ENCODE measurements around the gene MUCL3.

Gene MUCL3

DNA sequence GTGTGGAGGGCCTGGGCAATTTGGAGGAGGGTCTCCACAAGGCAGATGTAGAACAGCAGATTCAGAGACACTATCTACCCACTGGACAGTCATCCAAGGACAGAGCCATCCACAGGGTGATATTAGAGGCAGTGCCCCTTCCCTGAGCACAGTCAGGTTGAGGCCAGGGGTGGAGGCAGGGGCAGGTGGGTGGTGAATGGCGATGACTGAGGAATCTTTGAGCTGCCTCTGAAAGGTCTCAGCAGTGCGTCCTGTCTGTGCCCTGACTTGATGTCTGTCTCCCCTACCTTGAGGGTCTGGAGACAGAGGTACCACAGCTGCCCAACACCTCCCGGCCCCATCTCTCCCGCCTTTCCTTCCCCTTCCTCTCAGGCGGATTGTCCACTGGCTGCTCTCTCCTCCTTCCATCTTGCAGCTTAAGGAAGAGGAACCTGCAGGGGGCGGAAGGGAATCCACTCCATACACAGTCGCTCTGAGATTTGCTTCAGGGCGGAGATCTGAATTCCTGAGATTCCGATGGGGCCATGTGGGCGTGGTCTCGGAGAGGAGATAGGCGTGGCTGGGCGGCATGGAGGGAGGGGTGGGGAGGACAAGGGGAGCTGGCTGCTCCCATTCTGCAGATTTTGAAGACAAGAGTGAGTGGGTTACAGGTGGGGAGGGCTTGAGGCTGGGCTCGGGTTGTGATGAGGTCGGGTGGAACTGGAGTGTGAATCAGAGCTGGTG lies 1.7 kb downstream of the MUCL3 start:
- DNase-seq, result no peak

DNA sequence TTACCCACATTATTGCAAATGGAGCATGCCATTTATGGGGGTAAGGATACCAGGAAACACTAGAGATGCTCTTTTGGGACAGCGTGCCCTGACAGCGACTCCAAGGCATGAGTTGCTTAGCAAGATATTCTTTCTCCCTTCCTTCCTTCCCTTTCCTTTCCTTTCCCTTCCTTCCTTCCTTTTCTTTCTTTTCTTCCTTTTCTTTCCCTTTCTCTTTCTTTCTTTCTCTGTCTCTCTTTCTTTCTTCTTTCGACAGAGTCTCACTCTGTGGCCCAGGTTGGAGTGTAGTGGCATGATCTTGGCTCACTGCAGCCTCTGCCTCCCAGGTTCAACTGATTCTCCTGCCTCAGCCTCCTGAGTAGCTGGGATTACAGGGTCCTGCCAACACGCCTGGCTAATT lies 3.3 kb downstream of the MUCL3 start:
- no peak for DNase-seq

DNA sequence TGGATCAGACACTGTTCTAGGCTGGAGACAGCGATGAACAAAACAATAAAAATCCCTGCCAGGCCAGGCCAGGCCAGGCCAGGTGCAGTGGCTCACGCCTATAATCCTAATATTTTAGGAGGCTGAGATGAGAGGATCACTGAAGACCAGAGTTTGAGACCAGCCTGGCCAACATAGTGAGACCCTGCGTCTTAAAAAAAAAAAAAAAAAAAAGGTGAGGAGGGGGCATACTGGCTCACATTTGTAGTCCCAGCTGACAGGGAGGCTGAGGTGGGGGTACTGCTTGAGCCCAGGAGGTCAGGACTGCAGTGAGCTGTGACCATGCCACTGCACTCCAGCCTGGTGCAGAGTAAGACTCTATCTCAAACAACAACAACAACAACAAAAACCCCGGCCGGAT lies 4.5 kb downstream of the MUCL3 start:
- DNase-seq, result no peak

DNA sequence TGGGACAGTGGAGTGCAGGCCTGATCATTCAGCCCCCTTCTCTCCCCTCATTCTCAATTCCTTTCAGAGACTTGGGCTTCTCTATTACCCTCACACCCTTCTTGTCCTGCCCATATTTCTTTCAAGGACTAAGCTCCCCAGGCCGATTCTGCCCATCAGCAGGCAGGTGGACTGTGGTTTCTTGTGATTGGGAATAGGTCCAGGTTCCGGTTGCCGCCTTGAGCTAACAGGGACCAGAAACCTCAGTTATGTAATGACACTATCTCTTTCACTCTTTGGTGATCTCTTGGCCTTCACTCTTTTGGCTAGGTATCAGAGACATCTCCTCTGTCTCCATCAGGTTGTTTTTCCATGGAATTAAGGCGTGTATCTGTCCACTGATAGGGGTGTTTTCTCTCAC lies 6.5 kb downstream of the MUCL3 start:
- DNase-seq, result no peak

DNA sequence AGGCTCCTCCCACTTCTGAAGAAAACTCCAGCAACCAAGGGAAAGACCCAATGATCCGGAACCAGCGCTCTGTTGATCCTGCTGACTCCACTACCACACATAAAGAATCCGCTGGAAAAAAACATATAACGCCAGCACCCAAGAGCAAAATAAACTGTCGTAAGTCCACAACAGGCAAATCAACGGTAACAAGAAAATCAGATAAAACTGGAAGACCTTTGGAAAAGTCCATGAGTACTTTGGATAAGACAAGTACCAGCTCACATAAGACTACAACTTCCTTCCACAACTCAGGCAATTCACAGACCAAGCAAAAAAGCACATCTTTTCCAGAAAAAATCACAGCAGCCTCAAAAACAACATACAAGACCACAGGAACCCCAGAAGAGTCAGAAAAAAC lies 8.0 kb downstream of the MUCL3 start:
- no peak for DNase-seq

DNA sequence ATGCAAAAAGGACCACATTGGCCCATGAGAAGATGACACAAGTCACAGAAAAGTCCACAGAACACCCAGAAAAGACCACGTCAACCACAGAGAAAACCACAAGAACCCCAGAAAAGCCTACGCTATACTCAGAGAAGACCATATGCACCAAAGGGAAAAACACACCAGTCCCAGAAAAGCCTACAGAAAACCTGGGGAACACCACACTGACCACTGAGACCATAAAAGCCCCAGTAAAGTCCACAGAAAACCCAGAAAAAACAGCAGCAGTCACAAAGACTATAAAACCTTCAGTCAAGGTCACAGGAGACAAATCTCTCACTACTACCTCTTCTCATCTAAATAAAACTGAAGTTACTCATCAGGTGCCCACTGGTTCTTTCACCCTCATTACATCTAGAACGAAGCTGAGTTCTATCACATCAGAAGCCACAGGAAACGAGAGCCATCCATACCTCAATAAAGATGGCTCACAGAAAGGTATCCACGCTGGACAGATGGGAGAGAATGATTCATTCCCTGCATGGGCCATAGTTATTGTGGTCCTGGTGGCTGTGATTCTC lies 11.2 kb downstream of the MUCL3 start:
- DNase-seq, result no peak

DNA sequence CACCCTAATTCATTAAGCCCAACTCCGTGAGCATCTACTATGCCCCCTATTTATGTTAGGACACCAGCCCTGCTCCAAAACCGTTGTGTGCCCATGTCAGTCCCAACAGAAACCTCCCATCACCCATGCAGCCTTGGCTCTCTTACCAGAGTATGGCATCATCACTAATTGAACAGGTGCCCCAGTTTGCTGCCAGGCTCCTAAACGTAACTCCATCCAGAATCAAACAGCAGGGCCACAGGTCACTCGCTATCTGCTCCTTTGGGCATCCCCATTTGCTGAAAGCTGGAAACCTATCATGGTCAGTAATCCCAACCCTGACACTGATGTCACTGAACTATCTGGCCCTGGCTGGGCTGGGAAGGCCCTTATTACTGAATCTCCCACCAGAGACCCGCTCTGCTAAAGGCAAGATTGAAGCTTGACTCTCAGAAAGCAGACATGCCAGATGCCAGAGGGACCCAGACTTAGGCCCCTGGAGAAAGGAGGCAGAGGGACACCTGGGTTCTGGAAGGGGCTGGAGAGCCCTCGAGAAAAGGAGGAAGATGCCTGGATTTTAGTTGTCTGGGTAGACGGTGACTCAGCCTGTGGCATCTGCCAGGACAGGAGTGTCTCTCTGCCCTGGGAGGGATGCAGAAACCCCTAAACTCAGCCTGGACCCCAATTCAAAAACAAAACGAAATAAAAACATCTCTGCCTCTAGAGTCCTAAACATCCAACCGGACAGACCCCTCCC lies 14.0 kb downstream of the MUCL3 start:
- DNase-seq, result no peak

DNA sequence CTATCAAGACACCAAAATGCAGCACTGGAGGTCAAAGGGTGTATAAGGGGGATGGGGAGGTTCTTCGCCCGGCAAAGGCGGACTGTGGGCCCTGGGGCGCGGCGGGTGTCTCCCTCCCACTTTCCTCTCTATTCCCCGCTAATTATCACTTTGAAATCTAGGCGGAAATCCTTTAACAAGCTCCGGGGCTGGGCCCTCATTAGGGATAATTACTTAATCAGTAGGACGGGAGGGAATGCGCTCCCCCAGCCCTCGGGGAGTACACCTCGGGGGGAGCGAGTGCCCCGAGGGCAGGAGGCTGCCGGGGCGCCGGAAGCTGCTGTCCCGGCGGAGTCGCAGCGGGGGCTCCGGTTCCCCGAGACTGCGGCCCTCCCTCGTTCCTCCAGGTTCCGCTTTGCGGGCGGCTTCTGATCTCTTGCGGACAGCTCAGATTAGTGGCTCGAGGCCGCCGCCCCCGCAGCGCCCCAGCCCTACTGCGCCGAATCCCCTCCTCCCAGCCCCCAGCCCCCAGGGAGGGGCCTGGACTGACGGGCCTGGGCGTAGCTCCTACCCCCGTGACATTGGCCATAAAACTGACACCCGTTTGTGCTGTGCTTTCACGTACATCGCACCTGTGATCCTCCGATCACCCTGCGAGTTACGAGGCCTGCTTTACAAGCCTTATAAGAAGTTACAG lies 14.7 kb downstream of the MUCL3 start:
- peak; percentile 63 to 77 for DNase-seq

DNA sequence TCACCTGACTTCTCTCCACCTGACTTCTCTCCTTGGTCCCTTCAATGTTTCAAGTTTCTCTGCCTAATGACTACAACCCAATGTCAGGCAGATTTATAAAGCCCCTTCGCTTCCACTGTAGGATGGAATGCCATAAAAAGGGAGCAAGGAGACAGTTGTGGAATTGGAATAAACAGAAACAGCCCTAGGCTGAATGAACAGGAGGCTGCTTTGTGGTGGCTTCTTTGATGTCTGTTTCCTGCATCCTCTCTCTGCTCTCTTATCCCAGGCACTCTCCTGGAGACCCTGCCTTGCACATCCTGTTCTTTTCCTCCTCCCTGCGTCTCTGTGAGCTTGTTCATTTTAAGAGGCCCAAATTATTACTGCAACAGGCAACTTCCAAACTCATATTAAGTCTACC lies 16.9 kb downstream of the MUCL3 start:
- no peak for DNase-seq

DNA sequence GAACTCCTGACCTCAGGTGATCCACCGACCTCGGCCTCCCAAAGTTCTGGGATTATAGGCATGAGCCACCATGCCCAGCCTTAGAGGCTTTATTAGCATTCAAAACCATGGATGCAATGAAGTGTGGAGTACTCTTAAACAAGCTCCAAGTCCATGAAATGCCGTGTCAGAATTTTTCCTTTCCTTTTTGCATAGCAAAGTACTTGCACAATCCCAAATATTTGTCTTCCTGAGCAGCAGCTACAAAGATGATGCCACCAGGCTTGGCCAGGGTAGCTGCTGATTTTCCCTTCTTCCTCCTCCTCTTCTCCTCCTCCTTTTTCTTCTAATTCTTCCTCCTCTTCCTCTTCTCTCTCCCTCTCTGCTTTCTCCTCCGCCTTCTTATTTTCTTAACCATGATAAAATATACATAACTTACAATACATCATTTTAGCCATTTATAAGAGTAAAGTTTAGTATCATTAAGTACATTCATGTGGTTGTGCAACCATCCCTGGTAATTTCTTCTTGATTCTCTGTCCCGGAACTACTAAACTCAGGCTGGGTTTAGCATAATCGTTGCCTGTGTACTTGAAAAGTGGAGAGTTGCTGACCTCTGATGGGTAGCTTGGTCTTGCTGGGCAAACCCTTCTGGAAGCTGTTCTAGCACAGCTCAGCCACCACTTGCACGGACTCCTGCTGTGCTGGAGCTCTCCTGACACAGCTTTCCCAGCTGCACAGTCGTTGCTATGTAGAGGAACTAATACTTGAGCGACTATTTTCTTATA lies 20.3 kb downstream of the MUCL3 start:
- DNase-seq, result no peak

DNA sequence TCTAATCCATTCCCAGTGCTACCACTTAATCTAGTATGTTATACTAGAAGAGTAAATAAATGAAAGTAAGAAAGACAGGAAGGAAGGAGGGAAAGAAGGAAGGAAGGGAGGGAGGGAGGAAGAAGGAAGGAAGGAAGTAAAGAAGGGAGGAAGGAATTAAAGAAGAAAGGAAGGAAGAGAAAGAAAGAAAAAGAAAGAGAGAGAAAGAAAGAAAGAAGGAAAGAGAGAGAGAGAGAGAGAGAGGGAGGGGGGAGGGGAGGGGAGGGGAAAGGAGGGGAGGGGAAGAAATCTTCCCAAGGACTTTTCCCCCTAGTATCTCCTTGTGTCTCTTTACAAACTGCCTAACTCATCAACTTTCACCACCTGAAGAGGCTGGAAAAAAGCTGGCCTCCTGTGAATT lies 21.9 kb downstream of the MUCL3 start:
- DNase-seq, result no peak

DNA sequence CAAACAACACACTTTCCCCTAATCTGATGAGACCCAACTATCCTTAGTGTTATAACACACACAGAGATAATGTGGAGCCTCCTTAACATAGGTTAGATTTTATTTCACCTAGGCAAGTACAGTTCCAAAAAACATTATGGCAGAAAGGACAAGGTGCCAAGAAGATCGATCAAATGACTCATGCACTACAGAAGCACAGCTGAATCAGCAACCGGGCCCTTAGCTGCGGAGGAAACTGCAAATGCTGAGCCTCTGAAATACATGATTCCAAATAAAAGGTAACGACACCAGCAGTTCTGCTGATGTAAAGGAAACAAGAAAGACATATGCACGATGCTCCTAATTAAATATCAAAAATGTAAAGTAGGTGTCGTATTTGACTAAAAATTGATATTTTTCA lies 22.9 kb downstream of the MUCL3 start:
- DNase-seq, result no peak

DNA sequence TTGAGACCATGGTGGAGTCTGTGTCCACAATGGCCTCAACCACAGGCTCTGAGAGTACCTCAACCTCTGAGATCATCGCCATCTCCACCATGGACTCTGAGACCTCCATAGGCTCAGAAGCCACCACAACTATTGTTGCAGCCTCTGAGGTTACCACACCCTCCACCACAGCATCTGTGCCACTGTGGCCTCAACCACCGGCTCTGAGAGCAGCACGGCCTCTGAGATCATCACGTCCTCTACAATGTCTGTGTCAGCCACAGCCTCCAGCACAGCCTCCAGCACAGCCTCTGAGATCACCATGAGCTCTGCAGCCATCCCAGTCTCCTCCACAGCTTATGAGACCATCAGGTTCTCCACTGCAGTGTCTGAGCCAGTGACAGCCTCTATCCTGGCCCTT lies 23.3 kb downstream of the MUCL3 start:
- peak in 1 of 2 donors; percentile 27 for DNase-seq

DNA sequence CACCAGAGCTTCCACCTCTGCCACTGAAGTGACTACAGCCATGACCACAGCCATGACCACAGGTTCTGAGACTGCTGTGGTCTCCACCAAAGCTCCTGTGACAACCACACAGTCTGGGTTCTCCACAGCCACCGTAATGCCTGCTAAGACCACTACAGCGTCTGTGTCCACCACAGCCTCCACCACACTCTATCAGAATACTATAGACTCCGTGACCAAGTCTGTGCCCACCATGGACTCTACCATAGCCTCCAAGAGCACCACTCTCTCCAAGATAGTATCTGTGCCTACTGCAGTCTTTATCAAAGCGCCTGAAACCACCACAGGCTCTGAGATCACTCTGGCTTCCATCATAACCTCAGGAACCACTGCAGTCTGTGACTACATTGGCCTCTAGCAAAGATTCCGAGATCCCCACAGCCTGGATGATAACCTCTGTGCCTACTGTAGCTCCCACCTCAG lies 24.4 kb downstream of the MUCL3 start:
- no peak for DNase-seq

DNA sequence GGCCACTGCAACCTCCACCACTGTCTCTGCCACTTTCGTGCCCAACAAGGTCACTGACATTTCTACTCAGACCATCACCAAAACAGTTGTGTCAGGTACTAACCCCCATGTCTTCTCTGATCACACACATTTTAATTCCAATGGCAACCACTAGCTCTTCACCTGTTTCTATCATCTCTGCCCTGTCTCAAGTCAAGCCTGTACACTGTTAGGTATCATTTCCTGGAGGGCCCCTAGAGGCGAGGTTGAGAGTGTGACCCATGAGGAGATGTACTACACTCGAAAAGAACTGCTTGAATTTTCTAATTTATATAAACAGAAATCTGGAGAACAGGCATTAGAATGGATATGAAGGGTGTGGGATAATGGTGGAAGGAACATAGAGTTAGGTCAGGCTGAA lies 25.4 kb downstream of the MUCL3 start:
- DNase-seq, result no peak

DNA sequence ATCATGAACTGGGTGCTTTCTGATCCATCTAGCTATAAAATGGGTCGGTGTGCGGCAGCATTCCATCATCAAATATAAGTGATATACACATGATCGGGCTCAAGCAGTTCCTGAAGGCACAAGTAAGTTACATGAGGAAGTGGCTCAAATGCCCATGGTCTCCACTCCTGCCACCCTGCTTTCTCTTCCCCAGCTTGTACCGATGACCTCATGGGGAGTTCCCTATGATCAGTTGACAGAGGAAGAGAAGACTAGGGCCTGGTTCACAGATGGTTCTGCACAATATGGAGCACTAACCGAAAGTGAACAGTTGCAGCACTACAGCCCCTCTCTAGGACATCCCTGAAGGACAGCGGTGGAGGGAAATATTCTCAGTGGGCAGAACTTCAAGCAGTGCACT lies 28.4 kb downstream of the MUCL3 start:
- DNase-seq, result peak in 1 of 2 donors; percentile 25

DNA sequence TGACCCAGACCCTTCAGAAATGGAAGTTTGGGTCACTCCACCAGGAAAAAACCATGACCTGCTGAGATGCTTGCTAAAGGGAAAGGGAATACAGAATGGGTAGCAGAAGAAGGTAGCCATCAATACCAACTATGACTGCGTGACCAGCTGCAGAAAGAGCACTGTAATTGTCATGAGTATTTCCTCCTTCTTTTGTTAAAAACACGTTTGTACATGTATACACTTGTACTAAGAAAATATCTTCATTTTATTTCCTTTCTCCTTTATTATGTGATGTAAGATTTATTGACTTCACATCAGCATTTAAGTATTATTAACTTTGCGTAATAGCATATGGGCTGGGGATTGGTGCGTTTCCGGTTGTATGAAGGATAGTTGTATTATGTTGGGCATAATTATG lies 30.2 kb downstream of the MUCL3 start:
- DNase-seq, result no peak

DNA sequence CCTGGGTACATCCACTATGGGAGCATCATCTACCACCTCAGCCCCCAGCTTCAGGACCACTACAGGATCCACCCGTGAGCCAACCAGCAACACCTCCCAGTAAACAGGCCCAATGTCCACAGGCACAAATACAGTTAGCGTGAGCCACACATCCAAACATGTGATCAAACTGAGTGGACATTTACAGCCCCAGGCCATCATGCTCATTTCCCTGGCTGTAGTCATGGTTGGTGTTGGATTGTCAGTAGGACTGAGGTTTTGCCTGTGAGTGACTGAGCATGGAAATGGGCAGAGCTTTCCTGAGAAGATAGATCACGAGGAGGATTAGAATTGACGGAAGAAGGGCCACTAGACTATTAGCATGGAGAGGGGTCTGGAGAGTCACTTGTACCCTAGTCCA lies 32.0 kb downstream of the MUCL3 start:
- DNase-seq, result no peak

DNA sequence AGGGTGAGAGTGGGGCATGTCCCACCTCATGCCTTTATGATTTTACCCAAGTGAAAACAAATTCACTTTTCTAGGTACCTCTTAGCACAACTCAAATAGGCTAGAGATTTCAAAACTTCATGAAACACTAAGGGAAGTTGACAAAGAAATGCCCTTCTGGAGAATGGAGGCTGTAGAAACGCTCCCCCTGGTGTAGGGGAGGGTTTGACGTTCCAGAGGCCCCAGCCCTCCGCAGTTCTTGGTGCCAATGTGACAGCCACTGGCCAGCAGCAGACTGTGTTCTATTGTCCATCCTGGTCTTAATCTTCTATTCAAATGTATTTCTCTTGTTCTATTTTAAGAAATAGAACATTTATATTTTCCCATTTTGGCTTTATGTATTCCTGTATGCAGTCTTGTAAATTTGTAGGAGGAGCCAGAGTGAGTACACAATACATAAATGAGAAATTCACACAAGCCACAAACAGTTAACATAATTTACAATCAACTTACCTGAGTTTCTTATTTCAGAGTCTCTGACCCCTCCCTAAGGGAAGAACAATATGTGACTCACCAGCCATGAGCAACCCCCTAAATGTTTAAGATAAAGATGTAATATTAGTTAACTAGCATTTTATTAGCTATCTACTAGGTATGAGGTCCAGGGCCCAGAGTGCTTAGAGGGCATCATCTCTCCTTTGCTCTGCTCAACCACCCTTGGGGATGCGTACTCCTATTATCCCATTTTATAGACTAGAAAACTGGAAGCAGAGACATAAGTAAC lies 33.9 kb downstream of the MUCL3 start:
- DNase-seq, result no peak

DNA sequence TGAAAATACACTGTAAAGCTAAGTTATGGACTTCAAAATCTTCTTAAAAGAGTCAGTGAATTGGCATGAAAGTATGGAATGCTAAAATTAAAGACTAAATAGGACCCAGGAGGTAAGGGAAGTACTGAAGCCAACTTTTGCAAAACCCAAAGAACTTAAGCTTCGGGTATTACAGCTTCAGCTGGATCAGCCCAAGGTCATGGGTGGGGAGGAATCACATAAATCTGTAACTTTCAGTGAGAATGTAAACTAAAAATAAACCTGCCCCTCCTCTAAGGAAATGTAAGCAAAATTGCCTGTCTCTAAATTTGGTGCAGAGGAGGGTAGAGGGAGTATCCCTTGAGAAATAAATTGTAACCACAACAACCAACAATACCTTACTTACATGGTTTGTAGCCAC lies 38.4 kb downstream of the MUCL3 start:
- no peak for DNase-seq

DNA sequence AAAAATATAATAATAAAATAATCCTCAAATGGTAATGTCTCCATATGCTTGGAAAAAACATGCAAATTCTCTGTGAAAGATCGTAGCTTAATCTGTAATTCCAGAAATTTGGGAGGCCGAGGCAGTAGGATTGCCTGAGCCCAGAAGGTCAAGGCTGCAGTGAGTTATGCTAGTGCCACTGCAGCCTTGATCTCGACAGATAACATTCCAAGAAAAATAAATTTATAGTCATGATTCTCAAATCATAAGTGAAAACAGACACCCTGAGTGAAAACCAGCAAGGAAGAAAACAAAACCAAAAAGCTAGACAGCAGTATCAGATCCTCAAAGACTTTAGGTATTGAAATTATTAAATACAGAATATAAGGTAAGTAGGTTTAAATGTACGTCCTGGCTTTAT lies 38.9 kb downstream of the MUCL3 start:
- DNase-seq, result no peak
